Loucy (cell line): ENCODE data around the gene ADGRG2.
"Not testable (repeated sequence)": the region's sequence is repeated elsewhere in the genome, so short reads cannot be mapped to it uniquely, and the experiment has no call there.

ENCODE experiments used
- H2AFZ ChIP-seq: fragments of 200-600 bp; sonication (generic); 2 replicates; pipeline ENCODE4 v1.6.0; 2016; ENCODE audit warnings: antibody characterized with exemption, mild to moderate bottlenecking, low read length, moderate library complexity
- H3F3A ChIP-seq: fragments of 200-600 bp; 2 replicates; pipeline ENCODE4 v1.6.0; 2016; ENCODE audit warnings: antibody characterized with exemption, low read depth, mild to moderate bottlenecking
- H3K27me3 ChIP-seq: fragments of 200-600 bp; sonication (generic); 2 replicates; pipeline ENCODE4 v1.6.1; 2014; ENCODE audit warnings: low read length, mild to moderate bottlenecking; ENCODE audit not compliant: insufficient read depth, poor library complexity, severe bottlenecking
- H3K36me3 ChIP-seq: fragments of 200-600 bp; sonication (generic); 2 replicates; pipeline ENCODE4 v1.6.1; 2016; ENCODE audit warnings: low read length; ENCODE audit not compliant: insufficient read depth
- H3K4me1 ChIP-seq: fragments of 200-600 bp; sonication (generic); 2 replicates; pipeline ENCODE4 v1.5.1; 2014; ENCODE audit warnings: low read length, mild to moderate bottlenecking; ENCODE audit not compliant: insufficient read depth, poor library complexity, severe bottlenecking
- H3K4me2 ChIP-seq: fragments of 200-600 bp; sonication (generic); 2 replicates; pipeline ENCODE4 v1.6.0; 2014; ENCODE audit warnings: antibody characterized with exemption, low read length, low read depth, mild to moderate bottlenecking; ENCODE audit not compliant: poor library complexity, severe bottlenecking
- H3K4me3 ChIP-seq: fragments of 200-600 bp; sonication (generic); 2 replicates; pipeline ENCODE4 v1.5.1; 2014; ENCODE audit warnings: low read length, mild to moderate bottlenecking, mixed read lengths; ENCODE audit not compliant: poor library complexity, severe bottlenecking
- H3K79me2 ChIP-seq: fragments of 200-600 bp; sonication (generic); 2 replicates; pipeline ENCODE4 v1.6.1; 2014; ENCODE audit warnings: low read length; ENCODE audit not compliant: insufficient read depth
- H3K9ac ChIP-seq: fragments of 200-600 bp; sonication (generic); 2 replicates; pipeline ENCODE4 v1.6.0; 2014; ENCODE audit warnings: mild to moderate bottlenecking, low read depth, low read length, moderate library complexity; ENCODE audit not compliant: poor library complexity, severe bottlenecking
- H3K9me2 ChIP-seq: fragments of 200-600 bp; sonication (generic); replicated peaks from 2 replicates; pipeline ENCODE4 v1.6.1; 2016; ENCODE audit warnings: low read depth, low read length, mixed read lengths
- H3K9me3 ChIP-seq: fragments of 200-600 bp; sonication (generic); 2 replicates; pipeline ENCODE4 v1.6.1; 2014; ENCODE audit warnings: mild to moderate bottlenecking, antibody characterized with exemption, low read length, low read depth; ENCODE audit not compliant: insufficient read depth
- H4K20me1 ChIP-seq: fragments of 200-600 bp; sonication (generic); 2 replicates; pipeline ENCODE4 v1.6.0; 2014; ENCODE audit warnings: antibody characterized with exemption, low read length, mild to moderate bottlenecking; ENCODE audit not compliant: insufficient read depth, poor library complexity, severe bottlenecking
- CTCF ChIP-seq: fragments of 200-600 bp; sonication (generic); conservative IDR thresholded peaks from 2 replicates; pipeline ENCODE4 v1.5.1; 2014; ENCODE audit warnings: mild to moderate bottlenecking, antibody characterized with exemption, low read length
- EZH2phosphoT487 ChIP-seq: fragments of 200-600 bp; IDR thresholded peaks from 2 replicates; pipeline ENCODE4 v1.6.1; 2018; ENCODE audit warnings: antibody characterized with exemption, mild to moderate bottlenecking, moderate library complexity, borderline replicate concordance

ADGRG2 gene

GRCh38 chrX:19075754-19076153, 46.5 kb downstream of the ADGRG2 start:
- Histone ChIP-seq H3K4me1 (no peaks in the 10 kb centered on the region), H3F3A (no peaks in the 10 kb centered on the region), H3K79me2 (no peaks in the 10 kb centered on the region), H3K27me3 (no peaks in the 10 kb centered on the region), H4K20me1 (no peaks in the 10 kb centered on the region), H3K4me2 (no peak overlapping the region), H3K9ac (no peak overlapping the region), H3K36me3 (no peaks in the 10 kb centered on the region), H3K9me3 (no peaks in the 10 kb centered on the region), H3K4me3 (no peak overlapping the region), H3K9me2 (no peaks in the 10 kb centered on the region), H2AFZ (no peak overlapping the region)
- TF ChIP-seq EZH2phosphoT487: no peak
- TF ChIP-seq CTCF: no peak

- H3K9ac ChIP-seq: no peak overlapping the region
- H3F3A ChIP-seq: no peaks in the 10 kb centered on the region
- no peaks in the 10 kb centered on the region for H3K27me3 ChIP-seq
- H3K4me3 ChIP-seq: no peak overlapping the region
- H3K4me1 ChIP-seq: no peaks in the 10 kb centered on the region
- no peaks in the 10 kb centered on the region for H3K9me3 ChIP-seq
- H4K20me1 ChIP-seq: no peaks in the 10 kb centered on the region
- H2AFZ ChIP-seq: no peak overlapping the region
- no peak for TF ChIP-seq EZH2phosphoT487
- no peak for TF ChIP-seq CTCF
- H3K79me2 ChIP-seq: no peaks in the 10 kb centered on the region
- H3K4me2 ChIP-seq: no peak overlapping the region
- H3K36me3 ChIP-seq: no peaks in the 10 kb centered on the region
- no peaks in the 10 kb centered on the region for H3K9me2 ChIP-seq
These were observed 49.9 kb downstream of the ADGRG2 start for GRCh38 chrX:19072372-19072771.

- H3K4me2 ChIP-seq: no peak overlapping the region
- H3K27me3 ChIP-seq: no peaks in the 10 kb centered on the region
- no peak overlapping the region for H2AFZ ChIP-seq
- TF ChIP-seq CTCF (no peak), EZH2phosphoT487 (no peak)
- no peaks in the 10 kb centered on the region for H4K20me1 ChIP-seq
- H3K4me1 ChIP-seq: no peaks in the 10 kb centered on the region
- H3K4me3 ChIP-seq: no peak overlapping the region
- H3K36me3 ChIP-seq: no peaks in the 10 kb centered on the region
- H3K9me3 ChIP-seq: no peaks in the 10 kb centered on the region
- H3K79me2 ChIP-seq: no peaks in the 10 kb centered on the region
- H3F3A ChIP-seq: no peaks in the 10 kb centered on the region
- no peaks in the 10 kb centered on the region for H3K9me2 ChIP-seq
- no peak overlapping the region for H3K9ac ChIP-seq
These were observed 51.7 kb downstream of the ADGRG2 start for GRCh38 chrX:19070555-19070994.

- not testable (repeated sequence) for H3F3A ChIP-seq, H3K36me3 ChIP-seq, H3K4me2 ChIP-seq, H3K4me1 ChIP-seq, H4K20me1 ChIP-seq, H3K79me2 ChIP-seq, H2AFZ ChIP-seq, H3K9ac ChIP-seq, H3K9me3 ChIP-seq, H3K4me3 ChIP-seq, H3K27me3 ChIP-seq, H3K9me2 ChIP-seq
These were observed 55.3 kb downstream of the ADGRG2 start for GRCh38 chrX:19066987-19067386.
